ENCODE data around the gene ZNF260. TPM values are rescaled to one million over a fixed set of nuclear protein-coding genes. Genes with fewer than 3 reads are reported as not detected.

Gene ZNF260
- total and polyA plus RNA-seq, 2 of the 13 experiments (the other 11 are each of a cell fraction or from before 2014, with no cell fraction given), result 2.8 to 10.5 TPM

DNA sequence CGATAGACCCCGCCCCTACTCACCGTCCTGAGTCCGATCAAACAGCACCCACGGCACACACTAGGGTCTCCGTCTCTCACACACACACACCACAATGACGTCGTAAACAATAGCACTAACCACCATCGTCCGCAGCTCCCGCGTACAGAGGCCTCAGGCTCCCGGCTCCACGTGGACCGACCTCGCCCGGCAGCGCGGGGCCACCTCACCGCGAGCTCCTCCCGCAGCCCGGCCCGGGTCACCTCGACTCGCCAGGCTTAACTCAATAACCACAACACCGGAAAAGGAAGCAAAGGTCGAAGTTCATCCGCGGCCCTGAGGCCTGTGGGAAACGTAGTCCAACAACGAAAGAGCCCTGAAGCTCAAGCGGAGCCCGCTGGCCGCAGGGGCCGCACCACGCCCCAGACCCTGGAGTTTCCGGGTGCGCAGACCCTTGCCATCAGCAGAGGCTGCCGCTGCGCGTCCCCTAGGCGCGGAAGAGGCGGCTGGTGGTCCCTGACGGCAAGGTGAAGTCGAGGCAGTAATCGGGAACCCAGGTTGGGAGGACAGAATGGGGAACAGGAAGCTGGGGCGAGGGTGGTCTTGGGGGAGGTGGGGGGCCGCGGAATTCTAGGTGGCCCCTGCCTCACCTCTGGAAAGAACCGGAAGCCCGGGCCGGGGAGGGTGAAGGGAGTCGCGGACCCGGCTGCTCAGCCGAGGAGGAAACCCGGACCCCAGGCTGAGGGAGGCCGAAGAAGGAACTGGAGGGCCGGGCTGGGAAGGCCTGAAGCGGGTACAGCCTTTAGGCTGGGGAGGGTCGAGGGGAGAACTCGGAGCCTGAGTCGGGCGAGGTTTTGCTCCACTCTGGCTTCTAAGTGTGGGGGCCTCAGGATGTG lies 45.2 kb upstream of the ZNF260 start, which contains the start of gene ZNF529 (continued):
- TF ChIP-seq, protein P1, sequence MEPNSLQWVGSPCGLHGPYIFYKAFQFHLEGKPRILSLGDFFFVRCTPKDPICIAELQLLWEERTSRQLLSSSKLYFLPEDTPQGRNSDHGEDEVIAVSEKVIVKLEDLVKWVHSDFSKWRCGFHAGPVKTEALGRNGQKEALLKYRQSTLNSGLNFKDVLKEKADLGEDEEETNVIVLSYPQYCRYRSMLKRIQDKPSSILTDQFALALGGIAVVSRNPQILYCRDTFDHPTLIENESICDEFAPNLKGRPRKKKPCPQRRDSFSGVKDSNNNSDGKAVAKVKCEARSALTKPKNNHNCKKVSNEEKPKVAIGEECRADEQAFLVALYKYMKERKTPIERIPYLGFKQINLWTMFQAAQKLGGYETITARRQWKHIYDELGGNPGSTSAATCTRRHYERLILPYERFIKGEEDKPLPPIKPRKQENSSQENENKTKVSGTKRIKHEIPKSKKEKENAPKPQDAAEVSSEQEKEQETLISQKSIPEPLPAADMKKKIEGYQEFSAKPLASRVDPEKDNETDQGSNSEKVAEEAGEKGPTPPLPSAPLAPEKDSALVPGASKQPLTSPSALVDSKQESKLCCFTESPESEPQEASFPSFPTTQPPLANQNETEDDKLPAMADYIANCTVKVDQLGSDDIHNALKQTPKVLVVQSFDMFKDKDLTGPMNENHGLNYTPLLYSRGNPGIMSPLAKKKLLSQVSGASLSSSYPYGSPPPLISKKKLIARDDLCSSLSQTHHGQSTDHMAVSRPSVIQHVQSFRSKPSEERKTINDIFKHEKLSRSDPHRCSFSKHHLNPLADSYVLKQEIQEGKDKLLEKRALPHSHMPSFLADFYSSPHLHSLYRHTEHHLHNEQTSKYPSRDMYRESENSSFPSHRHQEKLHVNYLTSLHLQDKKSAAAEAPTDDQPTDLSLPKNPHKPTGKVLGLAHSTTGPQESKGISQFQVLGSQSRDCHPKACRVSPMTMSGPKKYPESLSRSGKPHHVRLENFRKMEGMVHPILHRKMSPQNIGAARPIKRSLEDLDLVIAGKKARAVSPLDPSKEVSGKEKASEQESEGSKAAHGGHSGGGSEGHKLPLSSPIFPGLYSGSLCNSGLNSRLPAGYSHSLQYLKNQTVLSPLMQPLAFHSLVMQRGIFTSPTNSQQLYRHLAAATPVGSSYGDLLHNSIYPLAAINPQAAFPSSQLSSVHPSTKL (CRISPR knock-in tag; IDR thresholded peaks at IDR 0.05), result peak; percentile 50
- TF ChIP-seq ZNF558 (CRISPR knock-in tag; IDR thresholded peaks at IDR 0.05; ENCODE audit: borderline replicate concordance) (peak; percentile 90; the same call in 1 of the 2 replicates), RCOR2 (CRISPR knock-in tag; IDR thresholded peaks at IDR 0.05) (no peak), ZNF841 (CRISPR knock-in tag; IDR thresholded peaks at IDR 0.05; ENCODE audit: borderline replicate concordance) (no peak), HOXA3 (CRISPR knock-in tag; IDR thresholded peaks at IDR 0.05) (no peak; the same call in none of the 2 replicates), NBN (conservative IDR thresholded peaks at IDR 0.05) (no peak), IRX3 (CRISPR knock-in tag; IDR thresholded peaks at IDR 0.05; ENCODE audit: borderline replicate concordance, low read depth) (peak; percentile 36; the same call in 1 of the 2 replicates), NFYB (CRISPR knock-in tag; IDR thresholded peaks at IDR 0.05) (peak; percentile 44; the same call in 1 of the 2 replicates), ZSCAN25 (CRISPR knock-in tag; IDR thresholded peaks at IDR 0.05) (no peak), ZNF724P (CRISPR knock-in tag; IDR thresholded peaks at IDR 0.05; ENCODE audit: borderline replicate concordance) (peak; percentile 47; the same call in 1 of the 2 replicates)
- TF ChIP-seq, protein P2, sequence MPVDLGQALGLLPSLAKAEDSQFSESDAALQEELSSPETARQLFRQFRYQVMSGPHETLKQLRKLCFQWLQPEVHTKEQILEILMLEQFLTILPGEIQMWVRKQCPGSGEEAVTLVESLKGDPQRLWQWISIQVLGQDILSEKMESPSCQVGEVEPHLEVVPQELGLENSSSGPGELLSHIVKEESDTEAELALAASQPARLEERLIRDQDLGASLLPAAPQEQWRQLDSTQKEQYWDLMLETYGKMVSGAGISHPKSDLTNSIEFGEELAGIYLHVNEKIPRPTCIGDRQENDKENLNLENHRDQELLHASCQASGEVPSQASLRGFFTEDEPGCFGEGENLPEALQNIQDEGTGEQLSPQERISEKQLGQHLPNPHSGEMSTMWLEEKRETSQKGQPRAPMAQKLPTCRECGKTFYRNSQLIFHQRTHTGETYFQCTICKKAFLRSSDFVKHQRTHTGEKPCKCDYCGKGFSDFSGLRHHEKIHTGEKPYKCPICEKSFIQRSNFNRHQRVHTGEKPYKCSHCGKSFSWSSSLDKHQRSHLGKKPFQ (CRISPR knock-in tag; IDR thresholded peaks at IDR 0.05; ENCODE audit: insufficient replicate concordance), result peak; percentile 60
- TF ChIP-seq, protein P3, sequence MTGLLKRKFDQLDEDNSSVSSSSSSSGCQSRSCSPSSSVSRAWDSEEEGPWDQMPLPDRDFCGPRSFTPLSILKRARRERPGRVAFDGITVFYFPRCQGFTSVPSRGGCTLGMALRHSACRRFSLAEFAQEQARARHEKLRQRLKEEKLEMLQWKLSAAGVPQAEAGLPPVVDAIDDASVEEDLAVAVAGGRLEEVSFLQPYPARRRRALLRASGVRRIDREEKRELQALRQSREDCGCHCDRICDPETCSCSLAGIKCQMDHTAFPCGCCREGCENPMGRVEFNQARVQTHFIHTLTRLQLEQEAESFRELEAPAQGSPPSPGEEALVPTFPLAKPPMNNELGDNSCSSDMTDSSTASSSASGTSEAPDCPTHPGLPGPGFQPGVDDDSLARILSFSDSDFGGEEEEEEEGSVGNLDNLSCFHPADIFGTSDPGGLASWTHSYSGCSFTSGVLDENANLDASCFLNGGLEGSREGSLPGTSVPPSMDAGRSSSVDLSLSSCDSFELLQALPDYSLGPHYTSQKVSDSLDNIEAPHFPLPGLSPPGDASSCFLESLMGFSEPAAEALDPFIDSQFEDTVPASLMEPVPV (CRISPR knock-in tag; IDR thresholded peaks at IDR 0.05), result peak; percentile 54; the same call in 1 of the 2 replicates
- TF ChIP-seq, protein P4, sequence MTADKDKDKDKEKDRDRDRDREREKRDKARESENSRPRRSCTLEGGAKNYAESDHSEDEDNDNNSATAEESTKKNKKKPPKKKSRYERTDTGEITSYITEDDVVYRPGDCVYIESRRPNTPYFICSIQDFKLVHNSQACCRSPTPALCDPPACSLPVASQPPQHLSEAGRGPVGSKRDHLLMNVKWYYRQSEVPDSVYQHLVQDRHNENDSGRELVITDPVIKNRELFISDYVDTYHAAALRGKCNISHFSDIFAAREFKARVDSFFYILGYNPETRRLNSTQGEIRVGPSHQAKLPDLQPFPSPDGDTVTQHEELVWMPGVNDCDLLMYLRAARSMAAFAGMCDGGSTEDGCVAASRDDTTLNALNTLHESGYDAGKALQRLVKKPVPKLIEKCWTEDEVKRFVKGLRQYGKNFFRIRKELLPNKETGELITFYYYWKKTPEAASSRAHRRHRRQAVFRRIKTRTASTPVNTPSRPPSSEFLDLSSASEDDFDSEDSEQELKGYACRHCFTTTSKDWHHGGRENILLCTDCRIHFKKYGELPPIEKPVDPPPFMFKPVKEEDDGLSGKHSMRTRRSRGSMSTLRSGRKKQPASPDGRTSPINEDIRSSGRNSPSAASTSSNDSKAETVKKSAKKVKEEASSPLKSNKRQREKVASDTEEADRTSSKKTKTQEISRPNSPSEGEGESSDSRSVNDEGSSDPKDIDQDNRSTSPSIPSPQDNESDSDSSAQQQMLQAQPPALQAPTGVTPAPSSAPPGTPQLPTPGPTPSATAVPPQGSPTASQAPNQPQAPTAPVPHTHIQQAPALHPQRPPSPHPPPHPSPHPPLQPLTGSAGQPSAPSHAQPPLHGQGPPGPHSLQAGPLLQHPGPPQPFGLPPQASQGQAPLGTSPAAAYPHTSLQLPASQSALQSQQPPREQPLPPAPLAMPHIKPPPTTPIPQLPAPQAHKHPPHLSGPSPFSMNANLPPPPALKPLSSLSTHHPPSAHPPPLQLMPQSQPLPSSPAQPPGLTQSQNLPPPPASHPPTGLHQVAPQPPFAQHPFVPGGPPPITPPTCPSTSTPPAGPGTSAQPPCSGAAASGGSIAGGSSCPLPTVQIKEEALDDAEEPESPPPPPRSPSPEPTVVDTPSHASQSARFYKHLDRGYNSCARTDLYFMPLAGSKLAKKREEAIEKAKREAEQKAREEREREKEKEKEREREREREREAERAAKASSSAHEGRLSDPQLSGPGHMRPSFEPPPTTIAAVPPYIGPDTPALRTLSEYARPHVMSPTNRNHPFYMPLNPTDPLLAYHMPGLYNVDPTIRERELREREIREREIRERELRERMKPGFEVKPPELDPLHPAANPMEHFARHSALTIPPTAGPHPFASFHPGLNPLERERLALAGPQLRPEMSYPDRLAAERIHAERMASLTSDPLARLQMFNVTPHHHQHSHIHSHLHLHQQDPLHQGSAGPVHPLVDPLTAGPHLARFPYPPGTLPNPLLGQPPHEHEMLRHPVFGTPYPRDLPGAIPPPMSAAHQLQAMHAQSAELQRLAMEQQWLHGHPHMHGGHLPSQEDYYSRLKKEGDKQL (CRISPR knock-in tag; IDR thresholded peaks at IDR 0.05; ENCODE audit: low read depth), result no peak

Data from HepG2 (cell line).